Gastroesophageal sphincter (tissue), 3 donors: ENCODE measurements around the gene SHOC2.

Source experiments
- CTCF ChIP-seq, 4 experiments: fragments of 200-600 bp in 2 of 4; fragments of 450-650 bp in 2 of 4; sonication (generic) in 1 of 4; IDR thresholded peaks; one replicate each; pipeline ENCODE4 v1.5.1; 2017 to 2019; ENCODE audit warnings: antibody characterized with exemption in 4 of 4, mild to moderate bottlenecking in 2 of 4, moderate library complexity in 2 of 4
- POLR2A ChIP-seq, 2 donors: fragments of 450-650 bp; IDR thresholded peaks; one replicate each; pipeline ENCODE4 v1.6.1; 2017; ENCODE audit warnings: antibody characterized with exemption in 2 of 2, mild to moderate bottlenecking in 2 of 2, moderate library complexity in 1 of 2
- POLR2AphosphoS5 ChIP-seq: sonication (generic); formaldehyde crosslinking; IDR thresholded peaks from one replicate; pipeline ENCODE4 v1.6.1; 2017; ENCODE audit warnings: antibody characterized with exemption

GRCh38 chr10:110946496-110946895, 27.1 kb downstream of the SHOC2 start:
- TF ChIP-seq CTCF (IDR thresholded peaks at IDR 0.05), result no peak
- TF ChIP-seq POLR2AphosphoS5, result no peak
- TF ChIP-seq POLR2A (IDR thresholded peaks at IDR 0.05), result no peak
